ENCODE data around the gene LRP2. TPM values are rescaled to one million over a fixed set of nuclear protein-coding genes. Genes with fewer than 3 reads are reported as not detected.
"Not testable (repeated sequence)": the region's sequence is repeated elsewhere in the genome, so short reads cannot be mapped to it uniquely, and the experiment has no call there.

Gene LRP2
- 100 to 1,000 TPM; 115 to 189 (median 139) TPM for polyA plus RNA-seq (ENCODE audit: insufficient read length in 4 of 4)

DNA sequence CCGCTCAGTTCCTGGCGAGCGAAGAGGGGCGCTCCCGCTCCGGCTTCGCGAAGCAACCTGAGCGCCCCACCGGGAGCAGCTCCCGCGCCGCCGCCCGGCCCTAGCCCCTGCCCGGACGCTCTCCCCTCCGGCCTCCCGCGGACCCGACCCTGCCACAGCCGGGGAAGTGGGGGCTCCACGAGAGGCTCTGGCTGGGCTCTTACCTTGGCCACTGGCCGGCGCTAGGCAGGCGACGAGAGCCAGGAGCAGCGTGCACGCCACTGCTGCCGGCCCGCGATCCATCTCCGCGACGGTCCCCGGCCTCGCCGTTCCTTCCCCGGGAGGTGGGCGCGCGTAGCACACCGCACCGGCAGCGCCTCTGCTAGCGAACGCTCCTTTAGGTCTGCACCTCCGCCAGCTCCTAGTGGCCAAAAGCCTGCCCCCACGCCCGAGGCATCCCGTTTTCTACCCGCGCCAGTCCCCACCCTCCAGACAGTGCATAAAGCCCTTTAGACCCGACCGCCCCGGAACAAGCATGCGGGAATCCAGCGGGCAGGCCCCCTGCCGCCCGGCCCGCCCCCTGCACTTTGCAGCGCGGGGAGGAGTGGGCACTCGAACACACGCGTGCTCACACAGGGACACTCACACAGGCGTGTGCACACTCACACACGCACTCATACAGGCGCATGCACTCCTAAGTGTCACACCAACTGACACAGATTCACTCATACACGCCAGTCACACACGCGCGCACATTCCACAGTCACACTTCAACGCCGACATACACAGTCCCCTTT, at the start of gene LRP2:
Gene LRP2, minus strand, starts transcription at position 417 of the 776 bp plus-strand sequence. Its CDS starts 135 bp downstream, at position 282.
- no peak for DNase-seq (ENCODE audit: low read depth in 4 of 4, low spot score in 3 of 4)

DNA sequence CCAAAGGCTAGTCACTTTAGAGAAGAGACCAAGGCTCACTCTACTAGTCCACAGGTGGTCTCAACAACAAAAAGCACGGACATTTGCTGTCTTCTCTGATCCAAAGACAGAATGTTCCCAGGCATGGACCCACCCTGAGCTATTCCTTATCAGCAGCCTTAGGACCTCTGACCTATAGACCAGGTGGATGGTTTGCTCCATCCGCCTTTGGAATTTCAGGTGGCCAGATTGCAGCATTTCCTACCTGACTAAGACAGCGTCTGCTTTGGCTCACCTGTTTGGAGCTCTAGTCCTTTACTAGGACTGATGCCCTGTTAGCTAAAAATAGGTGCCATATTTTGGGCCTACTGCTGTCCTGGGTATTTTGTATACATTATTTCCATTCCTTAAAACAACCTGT, 44.6 kb upstream of the LRP2 start:
- DNase-seq (ENCODE audit: low read depth in 4 of 4, low spot score in 3 of 4): no peak

DNA sequence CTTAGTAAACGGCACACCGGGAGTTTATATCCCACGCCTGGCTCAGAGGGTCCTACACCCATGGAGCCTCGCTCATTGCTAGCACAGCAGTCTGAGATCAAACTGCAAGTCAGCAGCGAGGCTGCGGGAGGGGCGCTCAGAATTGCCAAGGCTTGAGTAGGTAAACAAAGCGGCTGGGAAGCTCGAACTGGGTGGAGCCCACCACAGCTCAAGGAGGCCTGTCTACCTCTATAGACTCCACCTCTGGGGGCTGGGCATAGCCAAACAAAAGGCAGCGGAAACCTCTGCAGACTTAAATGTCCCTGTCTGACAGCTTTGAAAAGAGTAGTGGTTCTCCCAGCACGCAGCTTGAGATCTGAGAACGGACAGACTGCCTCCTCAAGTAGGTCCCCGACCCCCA, 37.2 kb upstream of the LRP2 start:
- DNase-seq (ENCODE audit: low read depth in 4 of 4, low spot score in 3 of 4): not testable (repeated sequence)

DNA sequence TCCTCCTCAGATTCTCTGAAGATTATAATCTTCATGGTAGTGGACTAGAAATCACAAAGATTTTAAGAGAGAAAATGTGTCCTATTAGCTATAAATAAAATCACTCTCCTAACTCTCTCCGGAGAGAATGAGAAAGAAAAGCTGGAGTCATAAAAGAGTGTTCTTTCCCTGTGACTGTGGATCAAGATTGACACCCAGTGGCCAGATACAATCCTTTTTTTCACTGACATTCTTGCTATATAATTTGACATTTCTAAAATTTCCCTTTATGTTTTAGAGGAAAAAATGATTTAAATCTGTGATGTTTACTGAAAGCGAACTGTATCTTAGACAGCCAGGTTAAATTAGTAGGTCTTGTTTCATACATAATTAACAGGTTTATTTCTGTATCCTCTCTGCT, 35.4 kb upstream of the LRP2 start:
- no peak for DNase-seq (ENCODE audit: low read depth in 4 of 4, low spot score in 3 of 4)

DNA sequence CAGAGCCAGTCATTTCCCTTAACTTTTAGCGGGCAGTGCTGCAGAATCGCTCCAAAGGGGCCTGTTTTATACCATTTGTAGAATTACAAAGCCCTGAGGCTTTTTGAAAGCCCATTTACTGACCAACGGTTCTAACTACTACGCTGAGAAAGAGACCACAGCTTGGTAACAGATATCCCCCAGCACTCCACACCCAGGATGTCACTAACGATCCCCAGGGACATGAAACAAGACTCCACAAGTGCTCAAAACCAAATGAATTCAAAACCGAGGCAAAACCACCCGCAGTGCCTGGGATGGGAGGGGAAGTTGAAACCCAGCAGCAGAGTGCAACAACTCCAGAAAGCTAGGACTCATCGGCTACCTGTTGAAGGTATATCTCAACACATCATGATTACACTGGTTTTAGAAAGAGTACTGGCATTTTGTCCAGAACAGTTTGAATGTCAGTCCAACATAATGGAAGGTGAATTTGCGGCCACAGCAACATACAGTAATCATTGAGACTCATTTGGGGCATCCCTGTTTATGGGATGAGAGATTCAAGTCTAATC, 33.6 kb upstream of the LRP2 start:
- no peak for DNase-seq (ENCODE audit: low read depth in 4 of 4, low spot score in 3 of 4)

DNA sequence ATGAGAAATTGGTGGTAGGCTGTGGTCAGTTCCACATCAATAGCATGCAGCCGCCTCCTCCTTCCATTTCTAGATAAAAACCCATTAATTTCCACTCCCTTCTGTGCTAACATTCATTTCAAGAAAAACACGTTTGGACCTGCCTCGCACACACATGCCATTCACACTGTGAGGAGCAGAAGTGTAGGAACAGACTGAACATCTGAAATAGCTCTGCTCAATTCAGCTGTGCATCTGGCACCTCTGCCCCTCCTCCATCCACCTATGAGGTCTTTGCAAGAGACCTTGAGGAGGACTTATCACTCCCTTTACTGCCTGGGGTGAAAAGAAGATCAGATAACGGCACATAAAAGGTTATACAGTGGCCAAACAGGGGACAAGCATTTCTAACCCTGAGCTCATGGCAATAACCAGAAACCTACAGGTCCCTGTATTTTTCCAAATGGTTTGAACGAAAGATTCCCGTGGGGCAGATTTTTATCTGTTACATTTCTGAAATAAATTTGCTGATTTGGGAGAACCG, 30.8 kb upstream of the LRP2 start:
- DNase-seq (ENCODE audit: low read depth in 4 of 4, low spot score in 3 of 4): no peak

DNA sequence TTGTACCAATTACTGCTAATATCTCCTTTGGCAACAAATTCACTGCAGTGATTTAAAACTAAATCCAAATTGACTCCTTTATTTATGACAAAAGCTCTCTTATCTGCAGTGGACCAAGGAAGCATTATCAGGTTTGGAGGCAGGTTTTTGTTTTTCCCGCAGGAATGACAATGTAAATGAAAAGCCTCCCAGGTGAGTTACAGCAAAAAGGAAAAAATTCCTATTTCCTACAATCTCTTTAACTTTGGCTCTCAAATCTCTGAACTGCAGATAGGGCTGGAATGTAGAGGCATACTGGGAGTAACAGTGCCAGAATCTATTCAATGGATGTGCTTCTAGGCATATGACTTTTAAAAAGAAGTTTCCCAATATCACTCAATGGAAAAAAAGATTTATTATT, 28.9 kb upstream of the LRP2 start:
- DNase-seq (ENCODE audit: low read depth in 4 of 4, low spot score in 3 of 4): no peak

DNA sequence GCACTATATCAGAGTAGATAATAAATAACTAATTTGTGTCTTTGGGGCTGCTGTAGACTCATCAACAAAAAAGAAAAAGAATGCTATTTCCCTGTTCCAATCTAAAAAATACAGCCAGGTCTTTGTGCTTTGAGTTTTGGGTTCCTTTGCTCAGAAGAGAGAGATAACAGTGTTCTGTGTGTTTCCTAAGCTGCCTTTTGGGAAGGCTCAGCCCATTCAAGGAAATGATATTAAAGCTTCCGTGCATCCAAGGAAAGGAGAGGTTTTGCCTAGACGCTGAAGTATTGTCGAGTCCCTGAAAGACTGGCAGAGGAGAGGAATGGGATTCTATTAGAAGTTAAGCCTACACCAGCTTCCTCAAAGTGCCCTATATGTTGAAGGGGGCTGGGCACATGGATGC, 25.8 kb upstream of the LRP2 start:
- no peak for DNase-seq (ENCODE audit: low read depth in 4 of 4, low spot score in 3 of 4)

DNA sequence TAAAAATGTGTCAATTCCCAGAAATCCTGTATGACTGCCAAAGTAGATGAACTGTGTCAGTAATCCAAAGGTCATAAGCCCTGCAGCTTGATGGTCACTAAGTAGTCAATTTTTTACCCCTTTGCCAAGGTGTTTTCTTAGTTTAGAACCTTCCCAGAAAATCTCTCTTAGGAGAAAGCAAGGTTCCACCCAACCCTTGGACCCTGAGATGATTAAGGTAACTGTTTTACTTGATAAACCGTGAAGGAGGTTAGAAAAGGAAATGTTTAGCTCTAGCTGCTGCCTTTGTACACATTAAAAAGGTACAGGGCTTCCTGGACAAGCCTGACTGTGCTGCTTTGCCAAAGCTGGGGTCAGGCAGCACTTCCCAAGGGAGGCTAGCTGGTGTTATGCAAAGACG, 24.4 kb upstream of the LRP2 start:
- DNase-seq (ENCODE audit: low read depth in 4 of 4, low spot score in 3 of 4): no peak

DNA sequence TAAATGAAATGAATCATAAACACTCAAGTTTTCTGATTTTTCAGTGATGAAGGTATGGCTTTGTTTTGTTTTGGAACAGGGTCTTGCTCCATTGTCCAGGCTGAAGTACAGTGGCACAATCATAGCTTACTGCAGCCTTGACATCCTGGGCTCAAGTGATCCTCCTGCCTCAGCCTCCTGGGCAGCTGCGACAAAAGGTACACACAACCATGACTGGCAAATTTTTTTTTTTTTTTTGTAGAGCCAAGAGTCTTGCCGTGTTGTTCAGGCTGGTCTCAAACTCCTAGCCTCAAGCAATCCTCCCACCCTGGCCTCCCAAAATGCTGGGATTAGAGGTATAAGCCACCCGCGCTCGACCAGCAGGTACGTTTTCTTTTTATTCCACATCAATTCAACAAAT, 22.5 kb upstream of the LRP2 start:
- DNase-seq (ENCODE audit: low read depth in 4 of 4, low spot score in 3 of 4): no peak

DNA sequence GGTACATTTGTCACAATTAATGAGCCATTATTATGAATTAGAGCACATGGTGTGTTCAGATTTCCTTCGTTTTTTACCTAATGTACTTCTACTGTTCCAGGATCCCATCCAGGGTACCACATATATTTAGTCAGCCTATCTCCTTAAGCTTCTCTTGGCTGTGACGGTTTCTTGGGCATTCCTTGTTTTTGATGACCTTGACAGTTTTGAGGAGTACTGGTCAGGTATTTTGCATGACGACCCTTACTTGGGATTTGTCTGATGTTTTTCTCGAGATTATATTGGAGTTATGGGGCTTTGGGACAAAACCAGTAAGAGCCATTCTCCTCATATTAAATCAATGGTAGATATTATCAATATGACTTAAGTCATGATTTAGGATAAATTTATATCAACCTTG, 10.2 kb upstream of the LRP2 start:
- DNase-seq (ENCODE audit: low read depth in 4 of 4, low spot score in 3 of 4): no peak

DNA sequence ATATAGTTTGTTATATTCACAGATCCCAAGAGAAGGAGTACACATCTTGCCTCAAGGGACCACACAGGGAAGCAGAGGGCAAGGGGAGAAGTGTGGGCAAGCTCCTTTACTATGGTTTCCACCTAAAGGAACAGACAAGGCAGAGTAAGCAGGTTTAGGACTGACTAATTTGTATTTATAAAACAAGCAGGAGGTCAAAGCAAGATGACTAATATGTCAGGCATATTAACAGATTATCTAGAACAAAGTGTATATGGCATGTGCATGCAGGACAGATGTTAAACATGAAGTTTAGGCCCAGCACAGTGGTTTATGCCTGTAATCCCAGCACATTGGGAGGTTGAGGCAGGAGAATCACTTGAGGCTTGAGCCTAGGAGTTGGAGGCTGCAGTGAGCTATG, 3.7 kb upstream of the LRP2 start:
- DNase-seq (ENCODE audit: low read depth in 4 of 4, low spot score in 3 of 4): no peak

DNA sequence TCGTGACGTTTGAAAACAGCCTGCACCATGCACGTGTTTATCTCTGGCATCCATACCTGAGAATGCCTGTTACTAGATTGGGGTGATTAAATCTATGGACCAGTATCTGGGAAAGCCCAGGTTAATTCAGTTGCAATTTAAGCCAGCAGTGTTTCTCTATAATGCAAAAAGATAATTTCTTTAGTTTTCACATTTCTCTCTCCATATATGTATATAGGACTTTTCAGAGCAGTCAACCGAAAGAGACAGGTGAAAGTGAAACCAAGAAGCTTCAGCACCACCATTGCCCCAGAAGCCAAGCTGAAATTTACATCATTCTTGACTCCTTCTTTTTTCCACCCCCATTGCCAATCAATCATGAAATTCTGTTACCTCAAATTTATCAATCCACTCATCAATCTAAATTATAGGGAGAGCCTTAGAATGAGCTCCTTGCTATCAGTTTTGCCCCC, 2.7 kb upstream of the LRP2 start:
- no peak for DNase-seq (ENCODE audit: low read depth in 4 of 4, low spot score in 3 of 4)

DNA sequence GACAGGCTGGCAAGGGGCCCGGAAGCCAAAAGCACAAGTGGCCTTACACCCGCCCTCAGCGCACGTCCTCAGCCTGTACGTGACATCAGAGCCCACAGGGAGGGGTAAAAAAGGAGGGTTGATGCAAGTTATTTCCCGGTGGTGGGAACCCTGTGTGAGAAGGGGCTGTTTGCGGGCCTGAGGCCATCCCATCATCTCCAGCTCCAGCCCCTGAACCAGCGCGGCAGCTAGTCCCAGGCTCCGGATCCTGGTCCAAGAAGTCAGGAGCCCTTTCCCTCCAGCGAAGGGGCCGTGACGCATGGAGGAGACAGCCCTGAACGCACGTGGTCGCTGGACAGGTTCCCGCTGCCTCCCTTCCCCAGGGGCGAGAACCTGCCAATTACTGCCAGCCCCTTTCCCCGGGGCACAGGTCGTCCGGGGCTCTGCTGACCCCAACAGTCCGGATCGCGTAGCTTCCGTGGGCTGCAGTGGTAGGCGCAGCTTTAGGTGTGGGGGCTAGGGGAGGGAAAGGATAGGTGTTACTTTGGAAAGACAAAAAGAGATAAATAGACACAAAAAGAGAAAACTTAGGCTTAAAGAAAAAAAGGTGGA, 1.3 kb upstream of the LRP2 start:
- no peak for DNase-seq (ENCODE audit: low read depth in 4 of 4, low spot score in 3 of 4)

DNA sequence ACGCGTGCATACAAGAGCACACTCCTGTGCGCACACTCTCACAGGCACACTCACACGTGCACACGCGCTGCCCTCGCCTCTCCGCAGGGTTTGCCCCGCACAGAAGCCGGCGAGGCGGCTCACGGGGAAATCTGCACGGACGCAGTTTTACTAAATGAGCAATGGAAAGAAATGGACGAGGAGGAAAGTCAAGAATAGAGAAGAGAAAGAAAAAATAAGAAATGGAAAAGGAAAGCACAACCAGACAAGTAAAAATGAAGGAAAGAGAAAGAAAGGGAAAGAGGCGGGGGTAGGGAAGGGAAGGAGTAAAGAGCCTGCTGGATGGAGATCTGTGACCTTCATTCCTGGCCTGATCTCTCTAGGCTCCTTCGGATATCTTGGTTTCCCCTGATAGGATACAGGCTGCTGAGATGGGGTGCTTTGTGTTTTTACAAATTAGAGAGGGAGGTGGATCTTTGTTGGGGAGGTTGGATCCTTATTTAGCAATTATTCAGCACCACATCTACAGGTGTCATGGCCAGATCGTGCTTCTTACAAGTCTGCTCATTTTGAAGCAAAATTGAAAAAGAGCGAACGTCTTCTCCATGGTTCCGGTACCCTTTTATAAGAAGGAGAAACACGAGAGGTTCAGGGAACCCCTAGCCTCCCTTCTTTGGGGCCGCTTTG, 693 bp upstream of the LRP2 start:
- DNase-seq (ENCODE audit: low read depth in 4 of 4, low spot score in 3 of 4): no peak

DNA sequence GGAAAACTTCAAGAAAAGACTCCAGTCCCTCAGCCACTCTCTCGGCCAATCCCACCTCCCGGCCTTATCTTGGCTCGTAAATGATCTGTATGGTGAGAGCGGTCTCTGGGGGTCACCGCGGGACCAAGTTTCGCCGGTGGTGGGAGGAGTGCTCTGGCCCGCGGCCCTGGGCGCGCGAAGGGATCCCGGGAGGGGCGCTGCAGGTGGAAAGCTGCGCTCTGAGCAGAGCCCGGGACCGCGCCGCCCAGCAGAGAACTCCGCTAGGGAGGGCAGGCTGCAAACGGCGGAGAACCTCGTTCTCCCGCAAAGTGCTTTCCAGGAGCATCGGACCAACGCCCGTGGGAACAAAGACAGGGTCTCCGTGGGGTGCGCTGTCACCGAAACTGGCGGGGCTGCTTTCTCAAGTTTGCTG, 622 bp downstream of the LRP2 start:
- DNase-seq (ENCODE audit: low read depth in 4 of 4, low spot score in 3 of 4): no peak

DNA sequence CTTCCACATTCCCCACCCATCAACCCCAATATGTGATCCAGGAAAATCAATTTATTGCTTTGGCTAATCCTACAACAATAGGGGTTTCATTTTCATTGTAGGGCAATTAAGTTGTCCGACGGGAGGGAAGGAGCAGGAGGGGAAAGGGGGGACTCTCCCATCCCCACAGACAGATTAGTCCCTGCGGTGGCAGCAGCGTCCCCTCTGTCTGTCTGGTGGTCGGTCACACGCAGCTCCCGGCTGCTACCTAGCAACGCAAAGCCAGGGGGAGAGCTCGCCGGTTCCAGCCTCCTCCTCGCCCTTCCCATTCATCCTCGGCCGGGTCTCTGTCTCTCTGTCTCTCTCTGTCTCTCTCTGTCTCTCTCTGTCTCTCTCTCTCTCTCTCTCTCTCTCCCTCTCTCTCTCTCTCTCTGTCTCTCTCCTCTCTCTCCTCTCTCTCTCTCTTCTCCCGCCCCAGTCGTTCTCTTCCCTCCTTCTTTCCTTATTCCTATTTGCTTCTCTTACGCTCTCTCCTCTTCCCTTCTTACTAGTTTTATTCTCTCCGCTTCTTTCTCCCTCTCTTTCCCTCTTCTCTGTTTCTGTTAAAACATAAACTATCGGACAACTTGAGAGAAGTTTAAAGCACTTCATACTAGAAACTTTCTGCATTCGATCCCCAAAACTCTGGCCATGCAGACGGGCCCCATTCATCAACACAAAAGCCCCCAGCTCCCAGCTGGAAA, 1.2 kb downstream of the LRP2 start:
- DNase-seq (ENCODE audit: low read depth in 4 of 4, low spot score in 3 of 4): no peak

DNA sequence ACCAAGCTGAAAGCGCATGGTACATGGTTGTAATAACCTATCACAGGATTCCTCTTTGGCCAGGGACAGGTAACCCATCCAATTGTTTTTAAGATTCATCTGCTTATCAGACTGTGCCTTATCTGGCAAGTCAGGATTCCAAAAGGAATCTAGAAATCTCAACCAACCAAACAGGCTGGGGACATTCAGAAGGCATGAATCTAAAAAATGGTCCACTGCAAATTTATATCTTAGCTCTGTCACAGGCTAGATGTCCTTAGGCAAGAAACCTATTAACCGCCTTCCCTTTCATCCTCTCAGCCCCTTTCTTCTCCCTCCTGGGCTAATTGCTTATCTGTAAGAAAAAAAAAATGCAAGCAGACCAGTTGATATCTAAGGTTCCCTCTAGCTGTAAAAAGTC, 4.3 kb downstream of the LRP2 start:
- DNase-seq (ENCODE audit: low read depth in 4 of 4, low spot score in 3 of 4): no peak

DNA sequence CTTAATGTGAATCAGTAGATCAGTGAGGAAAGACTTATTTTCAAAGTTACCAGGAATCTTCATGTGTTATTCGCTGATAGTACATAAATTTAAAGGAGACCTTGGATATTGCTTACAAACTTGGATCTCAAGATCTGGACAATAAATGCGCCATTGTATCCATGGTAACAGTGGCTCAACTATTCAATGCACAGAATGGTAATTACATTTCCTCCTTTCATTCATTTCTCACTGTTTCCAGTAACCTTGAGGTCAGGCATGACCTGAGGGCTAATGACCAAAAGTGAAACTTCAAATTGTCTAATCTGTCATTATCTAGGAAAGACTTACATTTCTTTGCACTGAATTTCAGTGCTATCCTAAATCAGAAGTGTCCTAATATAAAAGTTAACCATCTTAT, 8.1 kb downstream of the LRP2 start:
- no peak for DNase-seq (ENCODE audit: low read depth in 4 of 4, low spot score in 3 of 4)

DNA sequence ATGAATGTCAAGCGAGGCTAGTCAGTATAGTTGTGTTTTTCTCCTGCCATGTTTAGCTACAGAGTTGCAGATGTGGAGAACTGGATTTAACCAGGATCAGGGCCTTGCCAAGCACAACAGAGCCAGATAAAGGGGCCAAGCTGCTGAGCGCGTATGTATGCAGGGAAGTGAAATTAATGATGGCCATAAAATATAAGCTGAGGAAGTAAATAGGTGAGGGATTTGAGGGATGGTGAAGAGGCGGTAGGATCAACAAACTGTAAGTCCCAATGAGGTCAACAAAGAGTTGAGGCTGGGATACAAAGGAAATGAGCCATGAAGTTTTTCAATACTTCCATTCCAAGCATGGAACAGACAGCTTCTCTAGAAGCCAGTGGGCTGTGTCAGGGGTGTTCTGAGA, 10.6 kb downstream of the LRP2 start:
- no peak for DNase-seq (ENCODE audit: low read depth in 4 of 4, low spot score in 3 of 4)

DNA sequence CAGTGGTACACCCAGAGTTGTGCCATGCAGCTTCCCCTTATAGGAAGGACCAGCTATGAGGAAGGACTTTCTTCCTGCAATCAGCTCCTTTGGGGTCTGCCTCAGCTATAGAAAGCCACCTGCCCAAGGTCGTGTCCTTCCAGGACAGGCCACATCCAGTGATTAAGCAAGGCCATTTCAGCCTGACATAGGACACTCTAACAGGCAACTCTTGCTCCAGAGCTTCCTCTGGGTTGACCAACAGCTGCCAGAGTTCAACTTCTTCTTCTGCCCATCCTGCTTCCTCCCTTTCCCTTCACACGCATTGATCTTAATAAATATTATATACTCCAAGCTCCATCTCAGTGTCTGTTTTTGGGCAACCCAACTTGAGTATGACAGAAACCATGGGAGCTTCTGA, 12.8 kb downstream of the LRP2 start:
- no peak for DNase-seq (ENCODE audit: low read depth in 4 of 4, low spot score in 3 of 4)

All from right renal pelvis (tissue), 4 donors.